A549 treated with CpdA at 1 μM for 4 hours (cell line): ENCODE results near the gene MLF2. TPM values are rescaled to one million over a fixed set of nuclear protein-coding genes. Genes with fewer than 3 reads are reported as not detected.

Experiments used
- total RNA-seq: library from RNA; stranded (reverse); fragments of 200-300 nt; extraction: Qiagen RNA extraction; gene quantifications from 5 replicates; pipeline ENCODE4 v1.2.3, GENCODE V29; 2022; ENCODE audit warnings: low read depth

MLF2 gene, protein sequence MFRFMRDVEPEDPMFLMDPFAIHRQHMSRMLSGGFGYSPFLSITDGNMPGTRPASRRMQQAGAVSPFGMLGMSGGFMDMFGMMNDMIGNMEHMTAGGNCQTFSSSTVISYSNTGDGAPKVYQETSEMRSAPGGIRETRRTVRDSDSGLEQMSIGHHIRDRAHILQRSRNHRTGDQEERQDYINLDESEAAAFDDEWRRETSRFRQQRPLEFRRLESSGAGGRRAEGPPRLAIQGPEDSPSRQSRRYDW
- 262 to 311 TPM (median 307 TPM) in 5 replicates for total RNA-seq

DNA sequence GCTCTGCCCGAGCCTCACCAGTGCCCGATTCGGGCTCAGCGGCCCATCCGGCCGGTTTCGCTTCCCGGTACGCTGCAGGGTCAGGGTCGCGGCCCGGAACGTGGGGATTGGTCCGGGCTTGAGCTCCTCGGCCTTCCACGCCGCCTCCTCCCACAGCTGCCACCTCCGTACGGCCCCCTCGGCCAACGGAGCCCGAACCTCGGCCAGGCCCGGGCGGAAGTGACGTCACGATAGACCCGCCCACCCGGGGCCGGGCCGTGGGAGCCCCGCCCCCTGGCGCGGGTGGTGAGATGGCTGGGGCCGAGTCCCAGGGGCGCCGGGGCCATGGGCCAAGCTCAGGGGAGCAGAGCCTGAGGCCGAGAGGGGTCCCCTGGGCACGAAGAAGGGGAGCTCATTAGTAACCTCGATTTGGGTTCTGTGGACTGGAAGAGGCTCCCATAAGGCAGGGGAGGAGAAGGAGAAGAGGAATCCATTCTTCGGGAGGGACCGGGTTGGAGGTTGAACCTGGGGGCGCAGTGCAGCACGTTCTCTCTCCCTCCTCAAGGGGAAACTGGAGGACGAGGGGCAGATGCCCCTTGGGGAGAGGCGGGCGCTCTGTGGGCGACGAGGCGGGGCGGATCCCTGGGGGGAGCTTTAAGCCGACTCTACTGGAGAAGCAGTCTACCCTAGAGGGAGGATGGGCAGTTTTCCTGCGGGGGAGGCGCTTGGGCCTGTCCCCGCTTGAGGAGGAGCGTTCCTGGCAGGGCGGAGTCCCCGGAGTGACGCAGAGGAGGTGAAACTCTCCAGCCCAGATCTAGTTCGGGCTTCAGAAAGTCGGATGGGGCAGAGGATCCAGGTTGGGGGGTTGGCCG, at the start of gene MLF2:
Gene MLF2, minus strand, starts transcription at position 221 of the 851 bp plus-strand sequence. CDS start 807 bp downstream, outside the sequence.

DNA sequence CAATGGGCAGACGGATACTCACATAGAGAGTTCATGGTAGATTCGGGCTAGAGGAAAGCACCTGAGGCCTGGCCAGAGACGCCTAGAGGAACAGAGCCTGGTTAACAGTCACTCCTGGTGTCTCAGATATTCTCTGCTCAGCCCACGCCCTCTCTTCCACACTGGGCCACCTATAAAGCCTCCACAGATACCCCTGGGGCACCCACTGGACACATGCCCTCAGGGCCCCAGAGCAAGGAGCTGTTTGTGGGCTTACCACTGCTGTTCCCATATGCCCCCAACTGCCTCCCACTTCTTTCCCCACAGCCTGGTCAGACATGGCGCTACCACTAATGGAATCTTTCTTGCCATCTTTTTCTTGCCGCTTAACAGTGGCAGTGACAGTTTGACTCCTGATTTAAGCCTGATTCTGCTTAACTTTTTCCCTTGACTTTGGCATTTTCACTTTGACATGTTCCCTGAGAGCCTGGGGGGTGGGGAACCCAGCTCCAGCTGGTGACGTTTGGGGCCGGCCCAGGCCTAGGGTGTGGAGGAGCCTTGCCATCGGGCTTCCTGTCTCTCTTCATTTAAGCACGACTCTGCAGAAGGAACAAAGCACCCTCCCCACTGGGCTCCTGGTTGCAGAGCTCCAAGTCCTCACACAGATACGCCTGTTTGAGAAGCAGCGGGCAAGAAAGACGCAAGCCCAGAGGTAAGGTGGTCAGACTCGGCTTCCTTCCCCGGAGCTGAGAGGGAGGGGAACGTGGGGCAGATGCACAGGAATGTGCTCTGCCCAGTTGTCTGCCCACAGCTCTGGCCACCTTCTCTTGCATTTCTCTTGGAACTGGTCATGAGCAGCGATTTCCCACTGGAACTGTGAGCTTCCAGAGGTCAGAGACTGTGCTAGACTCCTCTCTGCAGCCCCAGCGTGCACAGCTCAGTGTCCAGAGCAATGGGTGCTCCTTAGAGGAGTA, 36.3 kb upstream of the MLF2 start, which contains the start of gene CD4:
Gene CD4, plus strand, starts transcription at position 557 of the 953 bp plus-strand sequence. CDS start 10,611 bp downstream, outside the sequence.

DNA sequence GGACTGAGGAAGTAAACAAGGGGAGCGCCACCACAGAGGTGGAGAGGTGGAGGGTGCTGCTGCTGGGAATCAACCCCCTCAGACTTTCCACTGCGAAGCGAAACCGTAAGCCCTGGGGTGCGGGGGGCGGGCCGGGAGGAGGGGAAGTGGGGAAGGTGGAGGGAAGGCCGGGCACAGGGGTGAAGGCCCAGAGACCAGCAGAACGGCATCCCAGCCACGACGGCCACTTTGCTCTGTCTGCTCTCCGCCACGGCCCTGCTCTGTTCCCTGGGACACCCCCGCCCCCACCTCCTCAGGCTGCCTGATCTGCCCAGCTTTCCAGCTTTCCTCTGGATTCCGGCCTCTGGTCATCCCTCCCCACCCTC, 19.4 kb upstream of the MLF2 start, which contains the start of gene LAG3:
Gene LAG3, plus strand, starts transcription at position 190 of the 365 bp plus-strand sequence. CDS start 333 bp downstream, outside the sequence.

DNA sequence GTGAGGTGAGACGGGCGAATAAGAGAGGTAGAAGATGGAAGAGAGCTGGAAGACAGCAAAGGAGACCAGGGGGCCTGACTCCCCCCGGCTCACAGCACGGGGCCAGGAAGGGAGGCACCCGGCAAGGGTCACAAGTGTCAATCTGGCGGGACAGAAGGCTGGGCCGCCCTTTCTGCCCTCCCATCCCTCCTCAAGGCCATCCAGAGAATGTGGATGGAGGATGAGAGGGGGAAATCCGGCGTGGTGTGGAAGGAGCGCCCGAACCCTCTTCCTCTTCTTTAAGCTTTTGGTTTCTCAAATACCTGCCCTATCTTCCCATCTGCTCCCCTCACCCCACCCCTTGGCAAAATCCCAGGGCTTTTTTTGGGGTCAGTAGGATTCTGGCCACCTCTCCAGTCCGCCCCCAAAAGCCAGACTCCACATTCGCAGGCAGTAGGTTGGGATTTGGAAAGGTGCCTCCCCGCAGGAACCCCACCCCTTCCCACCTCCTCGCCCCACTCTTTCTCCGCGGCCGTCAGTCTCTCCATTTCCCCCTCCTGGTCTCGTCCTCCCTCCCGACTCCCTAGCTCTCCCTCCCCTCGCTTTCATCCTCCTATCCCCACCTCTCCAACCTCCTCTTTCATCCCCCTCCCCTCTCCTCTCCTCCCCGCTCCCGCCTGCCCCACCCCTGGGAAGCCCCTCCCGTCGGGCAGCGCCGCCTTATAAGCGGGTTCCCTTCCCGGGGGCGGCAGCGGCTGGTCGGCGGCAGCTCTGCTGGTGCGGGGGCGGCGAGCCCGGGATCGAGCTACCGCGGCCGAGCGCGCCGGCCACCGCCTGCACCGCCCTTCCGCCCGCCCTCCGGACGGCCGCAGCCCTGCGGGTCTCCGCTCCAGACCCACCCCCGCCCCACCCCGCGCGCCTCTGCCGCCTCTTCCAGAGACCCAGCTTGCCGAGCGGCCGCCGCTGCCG, 13.0 kb upstream of the MLF2 start, which contains the start of gene PTMS:
Gene PTMS, plus strand, starts transcription at position 730 of the 948 bp plus-strand sequence. CDS start 343 bp downstream, outside the sequence.

DNA sequence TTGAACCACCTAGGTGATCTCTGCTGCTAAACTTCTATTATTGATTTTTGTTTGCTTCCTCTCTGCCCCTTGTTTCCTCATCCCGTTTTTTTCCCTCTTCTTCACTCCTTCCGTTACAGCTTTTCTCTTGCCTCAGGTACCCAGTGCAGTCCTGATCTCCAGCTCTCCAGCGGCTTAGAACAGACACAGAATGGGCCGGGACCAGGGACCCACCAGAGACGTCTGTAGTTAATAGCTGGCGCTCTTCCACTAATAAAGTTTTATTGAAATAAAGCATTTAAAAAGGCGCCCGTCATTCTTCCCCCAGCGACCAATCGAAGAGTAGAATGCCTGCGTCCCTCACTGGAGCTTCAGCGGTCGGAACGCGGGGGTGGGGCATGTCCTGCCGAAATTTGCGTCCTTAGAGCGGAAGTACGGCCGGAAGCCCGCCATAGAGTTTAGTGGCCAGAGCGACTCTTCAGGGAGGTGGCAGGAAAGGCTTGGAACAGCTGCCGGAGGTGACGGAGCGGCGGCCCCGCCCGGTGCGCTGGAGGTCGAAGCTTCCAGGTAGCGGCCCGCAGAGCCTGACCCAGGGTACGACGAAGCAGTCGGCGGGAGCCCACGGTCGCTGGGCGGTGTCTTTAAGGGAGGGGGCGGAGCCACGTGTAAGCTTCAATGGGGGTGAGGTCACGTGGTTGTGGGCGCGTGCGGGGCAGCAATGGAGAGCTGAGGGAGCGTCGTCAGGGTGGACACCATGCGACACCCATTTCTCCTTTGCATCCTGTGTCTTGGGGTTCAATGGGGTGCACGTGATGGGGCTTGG, 29.1 kb downstream of the MLF2 start, which contains the start of gene COPS7A:
Gene COPS7A, plus strand, starts transcription at position 440 of the 802 bp plus-strand sequence. CDS start 611 bp downstream, outside the sequence.

DNA sequence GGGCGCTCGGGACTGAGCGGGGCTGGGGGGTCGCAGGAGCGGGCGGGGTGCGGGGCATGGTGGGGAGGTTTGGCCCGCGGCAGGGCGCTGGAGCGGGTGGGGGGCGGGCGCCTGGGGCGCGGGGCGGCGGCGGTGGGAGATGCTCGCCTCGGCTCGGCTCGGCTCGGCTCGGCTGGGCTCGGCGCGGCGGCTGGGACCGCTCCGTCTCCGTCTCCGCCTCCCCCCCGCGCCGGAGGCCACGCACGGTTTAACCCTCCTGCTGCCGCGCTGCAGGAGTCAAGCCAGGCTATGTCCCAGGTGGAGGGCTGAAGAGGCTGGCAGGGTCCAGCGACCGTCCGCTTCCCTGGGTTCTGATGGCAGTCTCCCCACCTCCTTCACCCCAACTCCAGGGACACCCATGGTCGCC, 52.3 kb downstream of the MLF2 start, which contains the start of gene PIANP:
Gene PIANP, minus strand, starts transcription at position 170 of the 406 bp plus-strand sequence. CDS start 2,754 bp downstream, outside the sequence.

Other genes with a start within 250 kb of the MLF2 start
- 6,616 to 9,315 TPM (median 8,933 TPM) in 5 replicates for gene GAPDH, start 218.6 kb downstream of the MLF2 start, total RNA-seq
- 2.2 to 3.2 TPM (median 2.3 TPM) in 5 replicates for gene IFFO1, start 197.1 kb downstream of the MLF2 start, total RNA-seq
- 105 to 124 TPM (median 114 TPM) in 5 replicates for gene NOP2, start 184.8 kb downstream of the MLF2 start, total RNA-seq
- gene CHD4, start 145.8 kb downstream of the MLF2 start, total RNA-seq = 64.4 to 86.3 TPM (median 68.7 TPM) in 5 replicates
- 0.34 to 0.59 TPM (median 0.54 TPM) in 5 replicates for gene LPAR5, start 117.2 kb downstream of the MLF2 start, total RNA-seq
- 0.10 to 0.24 TPM (median 0.18 TPM) in 4 of 5 replicates, not detected in the other for gene ACRBP, start 105.7 kb downstream of the MLF2 start, total RNA-seq
- 12.4 to 18.9 TPM (median 17.0 TPM) in 5 replicates for gene ING4, start 90.0 kb downstream of the MLF2 start, total RNA-seq
- gene ZNF384, start 63.8 kb downstream of the MLF2 start, total RNA-seq = 52.4 to 68.0 TPM (median 62.6 TPM) in 5 replicates
- gene PIANP, start 52.3 kb downstream of the MLF2 start, total RNA-seq = 0.43 to 1.0 TPM (median 0.87 TPM) in 5 replicates
- gene COPS7A, start 29.1 kb downstream of the MLF2 start, total RNA-seq = 48.5 to 61.1 TPM (median 55.6 TPM) in 5 replicates
- gene PTMS, start 13.2 kb upstream of the MLF2 start, total RNA-seq = 593 to 1,064 TPM (median 878 TPM) in 5 replicates
- 0.87 to 2.2 TPM (median 1.6 TPM) in 5 replicates for gene LAG3, start 19.4 kb upstream of the MLF2 start, total RNA-seq
- not detected in 5 replicates for gene CD4, start 36.4 kb upstream of the MLF2 start, total RNA-seq
- gene GPR162, start 68.7 kb upstream of the MLF2 start, total RNA-seq = 0.31 to 0.54 TPM (median 0.42 TPM) in 5 replicates
- gene P3H3, start 75.3 kb upstream of the MLF2 start, total RNA-seq = 20.2 to 31.6 TPM (median 27.4 TPM) in 5 replicates
- gene GNB3, start 87.8 kb upstream of the MLF2 start, total RNA-seq = 1.7 to 2.4 TPM (median 1.9 TPM) in 5 replicates
- 80.3 to 92.3 TPM (median 82.2 TPM) in 5 replicates for gene CDCA3, start 98.1 kb upstream of the MLF2 start, total RNA-seq
- 74.6 to 97.4 TPM (median 77.2 TPM) in 5 replicates for gene USP5, start 99.0 kb upstream of the MLF2 start, total RNA-seq
- 1,360 to 1,675 TPM (median 1,619 TPM) in 5 replicates for gene TPI1, start 114.4 kb upstream of the MLF2 start, total RNA-seq
- 16.8 to 22.9 TPM (median 19.9 TPM) in 5 replicates for gene SPSB2, start 120.2 kb upstream of the MLF2 start, total RNA-seq
- gene LRRC23, start 151.7 kb upstream of the MLF2 start, total RNA-seq = 16.4 to 17.9 TPM (median 16.5 TPM) in 5 replicates
- 41.2 to 50.5 TPM (median 42.1 TPM) in 5 replicates for gene ENO2, start 161.4 kb upstream of the MLF2 start, total RNA-seq
- 48.9 to 77.1 TPM (median 73.0 TPM) in 5 replicates for gene ATN1, start 174.8 kb upstream of the MLF2 start, total RNA-seq
- not detected in 5 replicates for gene RNU7-1, start 190.7 kb upstream of the MLF2 start, total RNA-seq
- gene C12orf57, start 190.9 kb upstream of the MLF2 start, total RNA-seq = 250 to 321 TPM (median 290 TPM) in 5 replicates
- 10.3 to 13.1 TPM (median 12.1 TPM) in 5 replicates for gene PTPN6, start 198.2 kb upstream of the MLF2 start, total RNA-seq
- gene PHB2, start 217.5 kb upstream of the MLF2 start, total RNA-seq = 308 to 350 TPM (median 341 TPM) in 5 replicates
- gene EMG1, start 217.8 kb upstream of the MLF2 start, total RNA-seq = 61.3 to 69.0 TPM (median 66.0 TPM) in 5 replicates